ENCODE measurements around the gene SFN. TPM values are rescaled to one million over a fixed set of nuclear protein-coding genes. Genes with fewer than 3 reads are reported as not detected.
A peak's percentile ranks its signal among the peaks of the same experiment; 100 is the strongest.

Gene SFN
- total and polyA plus RNA-seq, 2 of the 13 experiments (the other 11 are each of a cell fraction or from before 2014, with no cell fraction given) = 4.3 to 5.6 TPM

GRCh38 chr1:26831546-26832248 lies 31.3 kb upstream of the SFN start (continued):
- TF ChIP-seq ATF5 (CRISPR knock-in tag; IDR thresholded peaks at IDR 0.05; ENCODE audit: low read depth) = no peak
- no peak for TF ChIP-seq THAP8 (CRISPR knock-in tag; IDR thresholded peaks at IDR 0.05; ENCODE audit: borderline replicate concordance)
- no peak for TF ChIP-seq ZNF280D (CRISPR knock-in tag; IDR thresholded peaks at IDR 0.05)
- peak; percentile 59; the same call in 1 of the 2 replicates for TF ChIP-seq ZNF335 (CRISPR knock-in tag; IDR thresholded peaks at IDR 0.05)
- no peak for TF ChIP-seq SETDB1 (CRISPR knock-in tag; IDR thresholded peaks at IDR 0.05; ENCODE audit: borderline replicate concordance)
- no peak for TF ChIP-seq DR1 (CRISPR knock-in tag; IDR thresholded peaks at IDR 0.05)
- TF ChIP-seq ZNF234 (CRISPR knock-in tag; conservative IDR thresholded peaks at IDR 0.05) = no peak
- TF ChIP-seq TRAFD1 (CRISPR knock-in tag; IDR thresholded peaks at IDR 0.05; ENCODE audit: borderline replicate concordance) = no peak
- TF ChIP-seq ZSCAN9 (CRISPR knock-in tag; IDR thresholded peaks at IDR 0.05; ENCODE audit: borderline replicate concordance) = peak; percentile 89; the same call in 1 of the 2 replicates
- no peak for TF ChIP-seq ZNF841 (CRISPR knock-in tag; IDR thresholded peaks at IDR 0.05; ENCODE audit: borderline replicate concordance)
- TF ChIP-seq UBTF (CRISPR knock-in tag; IDR thresholded peaks at IDR 0.05) = 0 out of 2 replicates have a peak, but pooled peaks have one; percentile 33
- TF ChIP-seq AGO1 (IDR thresholded peaks at IDR 0.05; ENCODE audit: low read depth, low read length, poor library complexity, severe bottlenecking) = no peak
- no peak for TF ChIP-seq ZNF510 (CRISPR knock-in tag; IDR thresholded peaks at IDR 0.05; ENCODE audit: low read depth)
- no peak for TF ChIP-seq SATB2 (CRISPR knock-in tag; IDR thresholded peaks at IDR 0.05)
- TF ChIP-seq ZNF331 (CRISPR knock-in tag; IDR thresholded peaks at IDR 0.05) = peak; percentile 78
- TF ChIP-seq ELF4 (CRISPR knock-in tag; IDR thresholded peaks at IDR 0.05; ENCODE audit: borderline replicate concordance) = no peak
- TF ChIP-seq FLYWCH1 (CRISPR knock-in tag; IDR thresholded peaks at IDR 0.05) = no peak
- TF ChIP-seq ZNF432 (CRISPR knock-in tag; IDR thresholded peaks at IDR 0.05; ENCODE audit: borderline replicate concordance) = no peak
- no peak for TF ChIP-seq YY1 (IDR thresholded peaks at IDR 0.05; ENCODE audit: insufficient read depth, insufficient replicate concordance, low read depth, low read length)

Data from HepG2 (cell line).